ENCODE data around the gene TMEM39A.

Gene TMEM39A

GRCh38 chr3:119444590-119444989, 18.8 kb downstream of the TMEM39A start:
- DNase-seq: no peak

- no peak for DNase-seq
These were observed 20.2 kb downstream of the TMEM39A start for GRCh38 chr3:119443179-119443578.

- DNase-seq: no peak
These were observed 25.6 kb downstream of the TMEM39A start for GRCh38 chr3:119437691-119438258.

- no peak for DNase-seq
These were observed 26.4 kb downstream of the TMEM39A start for GRCh38 chr3:119436977-119437376.

GRCh38 chr3:119434703-119435102, 28.7 kb downstream of the TMEM39A start:
- no peak for DNase-seq

- no peak for DNase-seq
These were observed 29.6 kb downstream of the TMEM39A start for GRCh38 chr3:119433613-119434325.

GRCh38 chr3:119428538-119428937, 34.9 kb downstream of the TMEM39A start:
- no peak for DNase-seq

- DNase-seq: no peak
These were observed 35.7 kb downstream of the TMEM39A start for GRCh38 chr3:119427669-119428068.

GRCh38 chr3:119420196-119420595, 43.2 kb downstream of the TMEM39A start:
- DNase-seq: no peak

GRCh38 chr3:119418641-119419040, 44.8 kb downstream of the TMEM39A start:
- no peak for DNase-seq

GRCh38 chr3:119417771-119418512, 45.5 kb downstream of the TMEM39A start:
- DNase-seq: no peak

- DNase-seq: no peak
These were observed 46.5 kb downstream of the TMEM39A start for GRCh38 chr3:119416873-119417272.

GRCh38 chr3:119413603-119414280, 49.7 kb downstream of the TMEM39A start:
- no peak for DNase-seq

GRCh38 chr3:119409844-119410243, 53.6 kb downstream of the TMEM39A start:
- no peak for DNase-seq

- no peak for DNase-seq
These were observed 55.0 kb downstream of the TMEM39A start for GRCh38 chr3:119408243-119408950.

- no peak for DNase-seq
These were observed 58.1 kb downstream of the TMEM39A start for GRCh38 chr3:119405315-119405714.

- no peak for DNase-seq
These were observed 60.2 kb downstream of the TMEM39A start for GRCh38 chr3:119403201-119403600.

GRCh38 chr3:119402791-119403190, 60.6 kb downstream of the TMEM39A start:
- DNase-seq: no peak

- DNase-seq: no peak
These were observed 61.6 kb downstream of the TMEM39A start for GRCh38 chr3:119401503-119402440.

GRCh38 chr3:119401069-119401468, 62.3 kb downstream of the TMEM39A start:
- no peak for DNase-seq

GRCh38 chr3:119400466-119400865, 62.9 kb downstream of the TMEM39A start:
- DNase-seq: no peak

GRCh38 chr3:119396870-119397269, 66.5 kb downstream of the TMEM39A start:
- no peak for DNase-seq
